Measurements from ENCODE around the gene SHISA9. TPM values are rescaled to one million over a fixed set of nuclear protein-coding genes. Genes with fewer than 3 reads are reported as not detected.

The SHISA9 gene
- total and polyA plus RNA-seq, 7 donors = 0.01 to 0.97 (median 0.07) TPM

DNA sequence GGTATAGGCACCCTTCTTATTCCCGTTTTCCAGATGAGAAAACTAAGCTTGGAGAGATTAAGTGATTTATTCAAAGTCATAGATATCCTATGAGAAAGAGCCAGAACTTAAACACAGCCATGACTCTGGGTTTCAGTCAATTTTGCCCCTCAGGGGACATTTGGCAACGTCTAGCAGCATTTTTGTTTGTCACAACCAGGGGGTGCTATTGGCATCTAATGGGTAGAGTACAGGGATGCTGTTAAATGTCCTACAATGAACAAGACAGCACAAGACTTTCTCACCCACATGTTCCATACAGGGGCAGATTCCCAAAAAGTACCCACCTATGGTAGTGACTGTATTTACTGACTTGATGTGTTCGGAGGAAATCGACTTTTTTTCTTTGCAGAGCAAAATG, 4.8 kb upstream of the SHISA9 start:
- H3K4me1 ChIP-seq = no peaks in the 10 kb centered on the region
- no peak overlapping the region for H3K27ac ChIP-seq
- DNase-seq = no peak
- 39 to 42% (median 40%) methylated on average over 4 of the region's 4 CpGs for WGBS, 3 donors
- no peak overlapping the region for H3K4me3 ChIP-seq
- H3K36me3 ChIP-seq (ENCODE audit: insufficient read depth in 1 of 2, low read depth in 1 of 2) = no peaks in the 10 kb centered on the region
- intact Hi-C loops (cut with DNase I) = no loop called here
- H3K9me3 ChIP-seq = no peaks in the 10 kb centered on the region
- TF ChIP-seq, protein P1, sequence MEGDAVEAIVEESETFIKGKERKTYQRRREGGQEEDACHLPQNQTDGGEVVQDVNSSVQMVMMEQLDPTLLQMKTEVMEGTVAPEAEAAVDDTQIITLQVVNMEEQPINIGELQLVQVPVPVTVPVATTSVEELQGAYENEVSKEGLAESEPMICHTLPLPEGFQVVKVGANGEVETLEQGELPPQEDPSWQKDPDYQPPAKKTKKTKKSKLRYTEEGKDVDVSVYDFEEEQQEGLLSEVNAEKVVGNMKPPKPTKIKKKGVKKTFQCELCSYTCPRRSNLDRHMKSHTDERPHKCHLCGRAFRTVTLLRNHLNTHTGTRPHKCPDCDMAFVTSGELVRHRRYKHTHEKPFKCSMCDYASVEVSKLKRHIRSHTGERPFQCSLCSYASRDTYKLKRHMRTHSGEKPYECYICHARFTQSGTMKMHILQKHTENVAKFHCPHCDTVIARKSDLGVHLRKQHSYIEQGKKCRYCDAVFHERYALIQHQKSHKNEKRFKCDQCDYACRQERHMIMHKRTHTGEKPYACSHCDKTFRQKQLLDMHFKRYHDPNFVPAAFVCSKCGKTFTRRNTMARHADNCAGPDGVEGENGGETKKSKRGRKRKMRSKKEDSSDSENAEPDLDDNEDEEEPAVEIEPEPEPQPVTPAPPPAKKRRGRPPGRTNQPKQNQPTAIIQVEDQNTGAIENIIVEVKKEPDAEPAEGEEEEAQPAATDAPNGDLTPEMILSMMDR (IDR thresholded peaks at IDR 0.05) = no peak
- H3K27me3 ChIP-seq (ENCODE audit: insufficient read depth in 3 of 3, low read length in 2 of 3) = peaks cover 0 to 25% (median 7%) of the 10 kb centered on the region in 3 donors
- ATAC-seq = no peak

- Histone ChIP-seq H3K27ac (no peak overlapping the region), H3K4me3 (no peak overlapping the region), H3K36me3 (ENCODE audit: insufficient read depth in 1 of 2, low read depth in 1 of 2) (no peaks in the 10 kb centered on the region), H3K9me3 (no peaks in the 10 kb centered on the region), H3K4me1 (no peaks in the 10 kb centered on the region), H3K27me3 (ENCODE audit: insufficient read depth in 3 of 3, low read length in 2 of 3) (peaks cover 0 to 43% (median 19%) of the 10 kb centered on the region in 3 donors)
- ATAC-seq (no peak), DNase-seq (no peak)
- intact Hi-C loops (cut with DNase I) = no loop called here
- 72 to 76% (median 75%) methylated on average over 3 of the region's 3 CpGs for WGBS, 3 donors
- TF ChIP-seq, protein P1 (IDR thresholded peaks at IDR 0.05) = no peak
Observed at GRCh38 chr16:12898551-12898950, 2.8 kb upstream of the SHISA9 start.

- intact Hi-C loops (cut with DNase I) = no loop called here
- Histone ChIP-seq H3K27me3 (ENCODE audit: insufficient read depth in 3 of 3, low read length in 2 of 3) (peaks cover 0 to 53% (median 19%) of the 10 kb centered on the region in 3 donors), H3K9me3 (no peaks in the 10 kb centered on the region), H3K27ac (no peak overlapping the region), H3K4me1 (no peaks in the 10 kb centered on the region), H3K4me3 (no peak overlapping the region), H3K36me3 (ENCODE audit: insufficient read depth in 1 of 2, low read depth in 1 of 2) (no peaks in the 10 kb centered on the region)
- no peak for ATAC-seq
- 72 to 82% (median 78%) methylated on average over 6 of the region's 6 CpGs for WGBS, 3 donors
- DNase-seq = no peak
- TF ChIP-seq, protein P1 (IDR thresholded peaks at IDR 0.05) = no peak
Observed at GRCh38 chr16:12899529-12900143, 1.8 kb upstream of the SHISA9 start.

GRCh38 chr16:12900156-12900555, 1.2 kb upstream of the SHISA9 start:
- no peak overlapping the region for H3K4me3 ChIP-seq
- 24 to 43% (median 41%) methylated on average over 7 of the region's 7 CpGs for WGBS, 3 donors
- no peak overlapping the region for H3K27ac ChIP-seq
- no peaks in the 10 kb centered on the region for H3K36me3 ChIP-seq (ENCODE audit: insufficient read depth in 1 of 2, low read depth in 1 of 2)
- no peak for ATAC-seq
- H3K27me3 ChIP-seq (ENCODE audit: insufficient read depth in 3 of 3, low read length in 2 of 3) = peaks cover 0 to 58% (median 19%) of the 10 kb centered on the region in 3 donors
- TF ChIP-seq, protein P1 (IDR thresholded peaks at IDR 0.05) = no peak
- no peaks in the 10 kb centered on the region for H3K4me1 ChIP-seq
- DNase-seq = no peak
- intact Hi-C loops (cut with DNase I) = no loop called here
- H3K9me3 ChIP-seq = no peaks in the 10 kb centered on the region
